HCT116 (cell line): Measurements from ENCODE around the gene HCFC1. TPM values are rescaled to one million over a fixed set of nuclear protein-coding genes. Genes with fewer than 3 reads are reported as not detected.

ENCODE experiments used
- ATAC-seq: fragments of 200-7000 bp; cut with Tn5 transposase; 2 replicates; pipeline ENCODE4 v1.9.1; 2020; ENCODE audit warnings: mild to moderate bottlenecking, moderate library complexity
- BruUV-seq: library from RNA; stranded (reverse); fragments of 400-500 nt; replicated peaks from 2 replicates; lab custom pipeline; 2021; lab: Mats Ljungman, UMichigan
- CTCF ChIA-PET: fragments of 300-600 bp; sonication (Branson Sonifier 250); formaldehyde crosslinking; loops from one replicate; lab custom pipeline; 2021; ENCODE audit warnings: antibody characterized with exemption; lab: Charles Lee
- POLR2A ChIA-PET: fragments of 300-600, 350-600 bp; sonication (Branson Sonifier 250); formaldehyde crosslinking; loops from one replicate; lab custom pipeline; 2021; ENCODE audit warnings: antibody characterized with exemption; lab: Charles Lee
- RAD21 ChIA-PET, 2 experiments: fragments of 300-600 bp; sonication (Branson Sonifier 250); formaldehyde crosslinking; loops; one replicate each; lab custom pipeline; 2023; ENCODE audit warnings: low total read pairs in 2 of 2; ENCODE audit not compliant: uncharacterized antibody in 2 of 2, unreplicated experiment in 2 of 2, low non-redundant PET in 1 of 2; lab: Charles Lee
- DNase-seq: peaks from one replicate; pipeline ENCODE4 v3.0.0-alpha.2; 2010; ENCODE audit warnings: low read depth, low spot score
- H2AFZ ChIP-seq: fragments of 200-600 bp; shearing (Covaris generic), sonication (generic); 2 replicates; pipeline ENCODE4 v1.6.1; 2017; ENCODE audit warnings: low read depth, mixed run types, mixed read lengths, antibody characterized with exemption, low read length; ENCODE audit not compliant: poor library complexity, severe bottlenecking
- H3K27ac ChIP-seq: 2 replicates; pipeline ENCODE4 v1.5.1; 2012; ENCODE audit warnings: low read depth, low read length
- H3K27me3 ChIP-seq: fragments of 200-600 bp; sonication (generic); 2 replicates; pipeline ENCODE4 v1.6.1; 2016; ENCODE audit warnings: mixed run types, low read length, mixed read lengths; ENCODE audit not compliant: insufficient read depth
- H3K36me3 ChIP-seq, 2 experiments: fragments of 200-500 bp in 1 of 2; fragments of 200-600 bp in 1 of 2; sonication (Bioruptor generic) in 1 of 2; sonication (generic) in 1 of 2; 2 replicates each; pipeline versions ENCODE4 v1.5.1 to v1.6.1; 2014 to 2016; ENCODE audit warnings: low read length in 2 of 2, inconsistent platforms in 1 of 2, mixed read lengths in 1 of 2, mixed run types in 1 of 2; ENCODE audit not compliant: insufficient read depth in 2 of 2, control insufficient read depth in 1 of 2
- H3K4me1 ChIP-seq, 2 experiments: fragments of 200-600 bp in 1 of 2; sonication (generic) in 1 of 2; 2 replicates each; pipeline versions ENCODE4 v1.5.1 to v1.6.1; 2012 to 2017; ENCODE audit warnings: low read length in 2 of 2, inconsistent platforms in 1 of 2, mild to moderate bottlenecking in 1 of 2, mixed read lengths in 1 of 2, mixed run types in 1 of 2, moderate library complexity in 1 of 2; ENCODE audit not compliant: insufficient read depth in 2 of 2, control insufficient read depth in 1 of 2
- H3K4me2 ChIP-seq: fragments of 200-600 bp; sonication (generic); 2 replicates; pipeline ENCODE4 v1.6.1; 2017; ENCODE audit warnings: mixed run types, low read length, mixed read lengths
- H3K4me3 ChIP-seq, 2 experiments: fragments of 200-600 bp in 1 of 2; sonication (generic) in 1 of 2; replicated peaks in 1 of 2; 2 replicates each; pipeline ENCODE4 v1.5.1; 2011 to 2016; ENCODE audit warnings: low read length in 2 of 2, control low read depth in 1 of 2, low read depth in 1 of 2, mild to moderate bottlenecking in 1 of 2, mixed read lengths in 1 of 2, mixed run types in 1 of 2
- H3K79me2 ChIP-seq: fragments of 200-600 bp; sonication (generic); 2 replicates; pipeline ENCODE4 v1.6.1; 2017; ENCODE audit warnings: mild to moderate bottlenecking, mixed run types, low read length, moderate library complexity, mixed read lengths; ENCODE audit not compliant: insufficient read depth
- H3K9ac ChIP-seq: fragments of 200-600 bp; sonication (generic); 2 replicates; pipeline ENCODE4 v1.6.1; 2016; ENCODE audit warnings: low read length, mixed read lengths
- H3K9me2 ChIP-seq: fragments of 200-600 bp; sonication (generic), shearing (Covaris generic); 2 replicates; pipeline ENCODE4 v1.6.1; 2017; ENCODE audit warnings: mixed run types, mild to moderate bottlenecking, moderate library complexity; ENCODE audit not compliant: insufficient read depth
- H3K9me3 ChIP-seq, 2 experiments: fragments of 200-500 bp in 1 of 2; fragments of 200-600 bp in 1 of 2; sonication (Bioruptor generic) in 1 of 2; sonication (generic) in 1 of 2; 2 replicates each; pipeline ENCODE4 v1.6.1; 2014 to 2017; ENCODE audit warnings: low read length in 2 of 2, mixed read lengths in 2 of 2, inconsistent platforms in 1 of 2, low read depth in 1 of 2, mild to moderate bottlenecking in 1 of 2, mixed run types in 1 of 2, moderate library complexity in 1 of 2; ENCODE audit not compliant: control insufficient read depth in 1 of 2, insufficient read depth in 1 of 2
- H4K20me1 ChIP-seq: fragments of 200-600 bp; sonication (generic), shearing (Covaris generic); 2 replicates; pipeline ENCODE4 v1.6.1; 2017; ENCODE audit warnings: mixed run types, mild to moderate bottlenecking, moderate library complexity; ENCODE audit not compliant: insufficient read depth
- ATF3 ChIP-seq: IDR thresholded peaks from 2 replicates; pipeline ENCODE4 v1.6.1; 2012
- EGR1 ChIP-seq: IDR thresholded peaks from 2 replicates; pipeline ENCODE4 v1.6.1; 2012; ENCODE audit warnings: low read depth
- EZH2 ChIP-seq: fragments of 200-600 bp; sonication (generic); IDR thresholded peaks from 2 replicates; pipeline ENCODE4 v1.6.1; 2017; ENCODE audit warnings: antibody characterized with exemption, mixed run types
- POLR2A ChIP-seq: IDR thresholded peaks from 2 replicates; pipeline ENCODE4 v1.7.0; 2011; ENCODE audit warnings: borderline replicate concordance; ENCODE audit not compliant: insufficient read depth, insufficient read length; ENCODE audit errors: extremely low read depth
- POLR2AphosphoS5 ChIP-seq: IDR thresholded peaks from 2 replicates; pipeline ENCODE4 v1.6.1; 2011; ENCODE audit warnings: mild to moderate bottlenecking, low read depth, low read length, moderate library complexity
- SIN3A ChIP-seq: IDR thresholded peaks from 2 replicates; pipeline ENCODE4 v1.6.1; 2012; ENCODE audit warnings: low read depth
- SRF ChIP-seq: IDR thresholded peaks from 2 replicates; pipeline ENCODE4 v1.6.1; 2012; ENCODE audit warnings: low read depth
- TCF7L2 ChIP-seq: IDR thresholded peaks from 2 replicates; pipeline ENCODE4 v1.7.0; 2011; ENCODE audit warnings: borderline replicate concordance, inconsistent platforms; ENCODE audit not compliant: insufficient read depth, insufficient read length; ENCODE audit errors: extremely low read depth
- ZFX ChIP-seq: fragments of 450-650 bp; IDR thresholded peaks from 2 replicates; pipeline ENCODE4 v1.6.1; 2017
- intact Hi-C: fragments of 100-400 bp; cut with micrococcal nuclease; formaldehyde crosslinking; loops from 2 replicates; pipeline ENCODE4 v1.10.0; 2022
- total RNA-seq: library from RNA; stranded (reverse); gene quantifications from one replicate; pipeline ENCODE4 v1.2.1, GENCODE V29; 2021; ENCODE audit not compliant: unreplicated experiment

The HCFC1 gene
- total RNA-seq, 1 experiment from 2014 or later = 72.8 TPM

DNA sequence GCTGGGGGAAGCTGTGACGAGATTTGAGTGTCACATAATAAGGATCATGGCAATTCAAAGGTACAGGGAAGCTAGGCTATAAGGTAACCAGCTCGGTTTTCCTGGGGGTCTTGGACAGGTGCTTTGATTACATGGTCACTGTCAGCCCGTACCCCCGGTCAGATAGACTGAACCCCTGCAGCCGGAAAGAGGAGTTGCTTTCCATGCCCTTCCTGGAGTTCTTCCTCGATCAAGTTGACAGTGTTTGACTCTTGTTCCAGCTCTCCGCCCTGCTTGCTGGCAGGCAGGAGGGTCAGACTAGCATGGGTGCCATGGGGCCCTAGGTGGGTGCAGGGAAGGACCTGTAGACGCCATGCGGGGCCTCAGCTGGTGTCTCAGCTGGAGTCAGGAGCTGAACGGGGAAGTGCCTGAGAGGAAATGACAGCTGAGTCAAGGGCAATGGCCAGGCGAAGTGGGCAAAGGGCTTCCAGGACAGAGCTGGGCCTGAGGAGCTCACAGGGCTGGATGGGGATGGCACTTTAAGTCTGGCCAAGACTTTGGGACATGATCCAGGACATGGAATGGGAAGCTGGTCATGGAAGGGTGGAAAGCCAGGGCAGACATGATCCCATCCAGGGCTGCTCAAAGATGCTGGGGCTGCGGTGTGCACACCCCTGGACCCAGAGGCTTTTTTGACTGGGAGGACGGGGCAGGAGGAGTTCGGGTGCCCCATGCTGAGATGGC, 2.5 kb upstream of the HCFC1 start:
- peak overlapping the region; percentile 46 to 75 for H3K4me3 ChIP-seq
- ChIA-PET CTCF (no interaction called here), RAD21 (no interaction called here)

More for the DNA sequence above, 2.5 kb upstream of the HCFC1 start:
- POLR2A ChIA-PET = interaction anchor here (0.9 kb wide), 1 partner anchor 11 kb away, joined by 3 read pairs; no protein-coding TSS in a partner anchor
- DNase-seq (no peak), ATAC-seq (no peak)
- Histone ChIP-seq H3K4me2 (peak overlapping the region; percentile 85), H3K36me3 (no peaks in the 10 kb centered on the region), H3K9me2 (no peaks in the 10 kb centered on the region), H3K27ac (peak overlapping the region; percentile 90), H3K4me1 (peaks cover 9 to 23% of the 10 kb centered on the region in 2 experiments), H3K27me3 (no peaks in the 10 kb centered on the region), H3K79me2 (peaks cover 29% of the 10 kb centered on the region), H2AFZ (no peak overlapping the region), H3K9me3 (no peaks in the 10 kb centered on the region), H3K9ac (peak overlapping the region; percentile 95), H4K20me1 (no peaks in the 10 kb centered on the region)
- TF ChIP-seq EZH2 (no peak), SIN3A (no peak), TCF7L2 (no peak), ATF3 (no peak), SRF (no peak), EGR1 (no peak), POLR2A (no peak), POLR2AphosphoS5 (no peak), ZFX (no peak)
- intact Hi-C loops = loop anchor here (10.0 kb wide), 1 partner anchor 421 kb away; the partner anchor contains the start of gene RPL10
- no TSS peak for BruUV-seq
